ENCODE measurements around the gene TEX264. TPM values are rescaled to one million over a fixed set of nuclear protein-coding genes. Genes with fewer than 3 reads are reported as not detected.

The TEX264 gene
- total and polyA plus RNA-seq, 2 of the 13 experiments (the other 11 are each of a cell fraction or from before 2014, with no cell fraction given), result 35.2 to 52.1 TPM

- TF ChIP-seq, protein P1, sequence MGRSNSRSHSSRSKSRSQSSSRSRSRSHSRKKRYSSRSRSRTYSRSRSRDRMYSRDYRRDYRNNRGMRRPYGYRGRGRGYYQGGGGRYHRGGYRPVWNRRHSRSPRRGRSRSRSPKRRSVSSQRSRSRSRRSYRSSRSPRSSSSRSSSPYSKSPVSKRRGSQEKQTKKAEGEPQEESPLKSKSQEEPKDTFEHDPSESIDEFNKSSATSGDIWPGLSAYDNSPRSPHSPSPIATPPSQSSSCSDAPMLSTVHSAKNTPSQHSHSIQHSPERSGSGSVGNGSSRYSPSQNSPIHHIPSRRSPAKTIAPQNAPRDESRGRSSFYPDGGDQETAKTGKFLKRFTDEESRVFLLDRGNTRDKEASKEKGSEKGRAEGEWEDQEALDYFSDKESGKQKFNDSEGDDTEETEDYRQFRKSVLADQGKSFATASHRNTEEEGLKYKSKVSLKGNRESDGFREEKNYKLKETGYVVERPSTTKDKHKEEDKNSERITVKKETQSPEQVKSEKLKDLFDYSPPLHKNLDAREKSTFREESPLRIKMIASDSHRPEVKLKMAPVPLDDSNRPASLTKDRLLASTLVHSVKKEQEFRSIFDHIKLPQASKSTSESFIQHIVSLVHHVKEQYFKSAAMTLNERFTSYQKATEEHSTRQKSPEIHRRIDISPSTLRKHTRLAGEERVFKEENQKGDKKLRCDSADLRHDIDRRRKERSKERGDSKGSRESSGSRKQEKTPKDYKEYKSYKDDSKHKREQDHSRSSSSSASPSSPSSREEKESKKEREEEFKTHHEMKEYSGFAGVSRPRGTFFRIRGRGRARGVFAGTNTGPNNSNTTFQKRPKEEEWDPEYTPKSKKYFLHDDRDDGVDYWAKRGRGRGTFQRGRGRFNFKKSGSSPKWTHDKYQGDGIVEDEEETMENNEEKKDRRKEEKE (IDR thresholded peaks at IDR 0.05), result no peak
- TF ChIP-seq ZBTB33 (CRISPR knock-in tag; IDR thresholded peaks at IDR 0.05), result no peak
- no peak for TF ChIP-seq MTA1 (CRISPR knock-in tag; IDR thresholded peaks at IDR 0.05; ENCODE audit: borderline replicate concordance)
- no peak for TF ChIP-seq ZNF772 (CRISPR knock-in tag; IDR thresholded peaks at IDR 0.05)
- no peak for TF ChIP-seq ZBTB39 (CRISPR knock-in tag; IDR thresholded peaks at IDR 0.05)
Observed at GRCh38 chr3:51719410-51720025, 48.5 kb downstream of the TEX264 start (continued).
